Psoas muscle (tissue), 8 donors: ENCODE measurements around the gene CLDN2. TPM values are rescaled to one million over a fixed set of nuclear protein-coding genes. Genes with fewer than 3 reads are reported as not detected.

Experiments
- ATAC-seq, 4 donors: fragments of 200-7000 bp; cut with Tn5 transposase; one replicate each; pipeline ENCODE4 v1.9.1; 2020; ENCODE audit warnings: moderate library complexity in 3 of 4, mild to moderate bottlenecking in 2 of 4
- DNase-seq, 2 donors: peaks; one replicate each; pipeline ENCODE4 v3.0.0-alpha.2; 2020
- H3K27ac ChIP-seq: fragments of 200-600 bp; one replicate; pipeline ENCODE4 v1.8.0; 2022
- H3K27me3 ChIP-seq, 3 donors: fragments of 200-600 bp in 1 of 3; one replicate each; pipeline versions ENCODE4 v1.6.1 to v1.8.0; 2013 to 2022; ENCODE audit warnings: low read length in 2 of 3, mild to moderate bottlenecking in 2 of 3, moderate library complexity in 1 of 3; ENCODE audit not compliant: insufficient read depth in 3 of 3
- H3K36me3 ChIP-seq, 2 donors: fragments of 200-600 bp in 1 of 2; one replicate each; pipeline versions ENCODE4 v1.6.1 to v1.8.0; 2013 to 2022; ENCODE audit warnings: low read depth in 1 of 2, mild to moderate bottlenecking in 1 of 2, moderate library complexity in 1 of 2; ENCODE audit not compliant: insufficient read depth in 1 of 2
- H3K4me1 ChIP-seq: fragments of 200-600 bp; one replicate; pipeline ENCODE4 v1.8.0; 2022
- H3K4me3 ChIP-seq: fragments of 200-600 bp; one replicate; pipeline ENCODE4 v1.8.0; 2022; ENCODE audit warnings: mild to moderate bottlenecking
- H3K9me3 ChIP-seq: fragments of 200-600 bp; one replicate; pipeline ENCODE4 v1.8.0; 2022
- CTCF ChIP-seq: fragments of 200-600 bp; IDR thresholded peaks from one replicate; pipeline ENCODE4 v1.8.0; 2022; ENCODE audit warnings: antibody characterized with exemption
- whole genome bisulfite sequencing, 3 donors: extraction: QIAGEN DNeasy Blood & Tissue Kit; methylation state at CpG; one replicate each; pipeline versions ENCODE4 v1.1.6 to v1.1.7; 2013; 5-methylcytosine and 5-hydroxymethylcytosine counted together
- intact Hi-C, 2 donors: fragments of 100-400 bp; cut with DNase I; formaldehyde crosslinking; loops; one replicate each; pipeline versions ENCODE4 v1.11.0 to v1.14.2; 2022
- polyA plus RNA-seq, 3 donors: library from polyadenylated mRNA; stranded (reverse); fragments of 200-250 nt; gene quantifications; one replicate each; pipeline ENCODE4 v1.2.3, GENCODE V29; 2013
- total RNA-seq, 4 donors: library from RNA; stranded (reverse); fragmentation: NEBNext Ultra II Directional in 2 of 4; extraction: Animal tissue kit (Norgen Biotek cat#: 25700) in 2 of 4; gene quantifications; one replicate each; pipeline versions ENCODE4 v1.2.1 to v1.2.4, GENCODE V29; 2021 to 2023
- donor health status: healthy with polysubstance abuse.
- donor health status: DM: no; HTN: no; CAD: no; lungs with moderate emphysema.
- donor health status: Bipolar disorder and iron deficiency.
- donor health status: healthy.
- donor health status: DM: yes; HTN: yes; CAD: no.
- donor health status: DM: no; HTN: no; CAD: no.
- donor health status: DM: no; HTN: no; CAD: no.
- donor health status: DM: yes; HTN: yes; CAD: no.

CLDN2 gene
- total and polyA plus RNA-seq, 7 donors: 0.03 to 0.15 (median 0.07) TPM; not detected in 3

GRCh38 chrX:106954041-106954440 is 33.8 kb downstream of the CLDN2 start:
- 61 to 89% (median 80%) methylated on average over 4 of the region's 4 CpGs for WGBS, 3 donors
- intact Hi-C loops: loop anchor here in 1 of 2 donors (2.0 kb wide), 1 partner anchor 59 kb away; no protein-coding TSS in a partner anchor
- Histone ChIP-seq H3K27ac (no peak overlapping the region), H3K27me3 (peaks cover 0 to 16% (median 0%) of the 10 kb centered on the region in 3 donors), H3K4me3 (no peak overlapping the region), H3K4me1 (no peaks in the 10 kb centered on the region), H3K9me3 (no peaks in the 10 kb centered on the region), H3K36me3 (peaks cover 0 to 5% of the 10 kb centered on the region in 2 donors)
- DNase-seq (no peak), ATAC-seq (no peak)
- TF ChIP-seq CTCF: no peak

- DNase-seq: no peak
- ATAC-seq: no peak
- H3K36me3 ChIP-seq: peaks cover 0 to 5% of the 10 kb centered on the region in 2 donors
- no peaks in the 10 kb centered on the region for H3K4me1 ChIP-seq
- peaks cover 0 to 16% (median 0%) of the 10 kb centered on the region in 3 donors for H3K27me3 ChIP-seq
- no peak for TF ChIP-seq CTCF
- no peak overlapping the region for H3K27ac ChIP-seq
- WGBS, 3 donors: 43 to 67% (median 62%) methylated on average over 1 of the region's 1 CpG
- intact Hi-C loops: loop anchor here in 1 of 2 donors (2.0 kb wide), 1 partner anchor 60 kb away; no protein-coding TSS in a partner anchor
- H3K9me3 ChIP-seq: no peaks in the 10 kb centered on the region
- H3K4me3 ChIP-seq: no peak overlapping the region
Observed at GRCh38 chrX:106955004-106955772, 35.0 kb downstream of the CLDN2 start.

GRCh38 chrX:106957856-106958255 is 37.7 kb downstream of the CLDN2 start:
- Histone ChIP-seq H3K27me3 (peaks cover 0 to 11% (median 0%) of the 10 kb centered on the region in 3 donors), H3K9me3 (no peaks in the 10 kb centered on the region), H3K36me3 (peaks cover 0 to 15% of the 10 kb centered on the region in 2 donors), H3K27ac (no peak overlapping the region), H3K4me3 (no peak overlapping the region), H3K4me1 (no peaks in the 10 kb centered on the region)
- no peak for ATAC-seq
- 40 to 86% (median 81%) methylated on average over 1 of the region's 1 CpG for WGBS, 3 donors
- no peak for DNase-seq
- intact Hi-C loops: no loop called here
- TF ChIP-seq CTCF: no peak

- Histone ChIP-seq H3K4me1 (no peaks in the 10 kb centered on the region), H3K36me3 (peaks cover 0 to 15% of the 10 kb centered on the region in 2 donors), H3K4me3 (no peak overlapping the region), H3K27ac (no peak overlapping the region), H3K27me3 (peaks cover 0 to 23% (median 0%) of the 10 kb centered on the region in 3 donors), H3K9me3 (no peaks in the 10 kb centered on the region)
- 57 to 72% (median 69%) methylated on average over 2 of the region's 2 CpGs for WGBS, 3 donors
- DNase-seq (no peak), ATAC-seq (no peak)
- intact Hi-C loops: no loop called here
- TF ChIP-seq CTCF: no peak
Observed at GRCh38 chrX:106959901-106960300, 39.7 kb downstream of the CLDN2 start.
